ENCODE data around the gene PIGP.

Gene PIGP

DNA sequence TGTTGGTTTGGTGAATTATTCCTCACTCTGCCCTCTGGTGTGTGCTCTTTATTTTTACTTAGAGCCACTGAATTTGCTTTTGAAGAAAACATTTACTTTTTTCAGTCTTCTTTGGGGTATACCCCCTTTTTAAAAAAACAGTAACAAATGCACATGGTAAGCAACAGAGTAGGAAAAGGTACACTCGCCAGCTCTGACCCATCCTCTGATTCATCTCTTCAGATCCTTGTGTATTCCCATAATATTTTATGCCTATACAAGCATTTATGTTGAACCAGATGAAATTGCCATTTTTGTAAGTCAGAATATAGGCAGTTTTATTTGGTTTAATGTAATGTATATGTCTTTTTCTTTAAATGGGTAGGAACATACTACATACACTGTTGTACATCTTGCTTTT lies 28.5 kb upstream of the PIGP start:
- TF ChIP-seq Cebpa-rat (IDR thresholded peaks at IDR 0.05): no peak
- H3K9ac ChIP-seq: no peak overlapping the region
- H3K4me1 ChIP-seq: peaks cover 0 to 6% (median 0%) of the 10 kb centered on the region in 10 experiments; a peak in 1 of 20 replicates
- no peaks in the 10 kb centered on the region for H4K20me1 ChIP-seq
- H3K9me3 ChIP-seq (replicated peaks in 1 of 11): peaks cover under 1 to 28% (median 24%) of the 10 kb centered on the region in 11 experiments; a peak in 20 of 22 replicates
- H3K36me3 ChIP-seq: peaks cover 40 to 82% (median 61%) of the 10 kb centered on the region in 11 experiments
- no peak overlapping the region for H3K4me3 ChIP-seq
- no peaks in the 10 kb centered on the region for H3K27me3 ChIP-seq
- H3K27ac ChIP-seq: no peak overlapping the region
- H3K4me2 ChIP-seq: no peak overlapping the region

DNA sequence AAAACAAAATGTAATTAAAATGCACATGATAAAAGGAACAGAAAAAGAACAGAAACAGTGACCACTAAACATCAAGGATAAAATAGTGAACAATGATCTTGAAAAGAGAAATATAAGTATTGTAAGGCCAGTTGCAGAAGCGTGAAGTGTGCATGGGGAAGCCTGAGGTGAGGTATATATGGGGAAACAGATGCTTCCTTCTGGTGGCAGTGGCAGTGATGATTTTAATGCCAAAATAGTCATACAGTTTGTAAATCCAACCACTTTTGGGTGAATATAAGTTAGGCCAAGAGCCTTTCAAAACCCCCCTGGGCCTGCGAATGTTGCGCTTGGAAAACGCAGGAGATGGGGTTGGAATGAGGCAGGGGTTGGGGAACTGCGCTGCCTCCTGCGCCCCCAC lies 27.4 kb upstream of the PIGP start:
- peaks cover 50 to 82% (median 64%) of the 10 kb centered on the region in 11 experiments for H3K36me3 ChIP-seq

DNA sequence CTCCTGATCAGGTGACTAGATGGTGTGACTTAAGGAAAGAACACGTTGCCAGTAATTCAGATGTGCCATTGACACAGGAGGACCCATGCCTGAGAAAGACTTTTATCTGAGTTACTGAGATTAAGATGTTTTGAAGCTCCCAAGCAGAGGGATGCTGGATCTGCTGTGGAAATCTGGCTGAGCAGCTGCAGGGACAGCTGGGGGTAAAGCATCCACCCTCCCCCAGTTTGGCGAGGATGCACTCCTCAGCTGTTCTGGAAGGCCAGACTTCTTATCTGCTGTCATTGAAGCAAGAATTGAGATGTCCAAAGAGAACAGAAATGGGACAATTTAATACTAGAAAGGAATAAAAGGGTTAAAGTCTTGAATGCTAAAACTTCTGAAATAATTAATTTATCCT lies 25.9 kb upstream of the PIGP start:
- H3K4me1 ChIP-seq: peaks cover 0 to 6% (median 0%) of the 10 kb centered on the region in 10 experiments; a peak in 1 of 20 replicates
- H3K27ac ChIP-seq: no peak overlapping the region
- no peak overlapping the region for H3K4me2 ChIP-seq
- H3K4me3 ChIP-seq: no peak overlapping the region
- H3K9ac ChIP-seq: no peak overlapping the region
- no peaks in the 10 kb centered on the region for H4K20me1 ChIP-seq
- TF ChIP-seq Cebpa-rat (IDR thresholded peaks at IDR 0.05): no peak
- H3K36me3 ChIP-seq: peaks cover 56 to 83% (median 66%) of the 10 kb centered on the region in 11 experiments
- H3K27me3 ChIP-seq: no peaks in the 10 kb centered on the region
- H3K9me3 ChIP-seq (replicated peaks in 1 of 11): peaks cover 0 to 8% (median 2%) of the 10 kb centered on the region in 11 experiments; a peak in 8 of 22 replicates

More for the DNA sequence above, 27.4 kb upstream of the PIGP start:
- no peak overlapping the region for H3K4me3 ChIP-seq
- no peak overlapping the region for H3K4me2 ChIP-seq
- H3K9ac ChIP-seq: no peak overlapping the region
- peaks cover 0 to 18% (median 15%) of the 10 kb centered on the region in 11 experiments; a peak in 14 of 22 replicates for H3K9me3 ChIP-seq (replicated peaks in 1 of 11)
- H4K20me1 ChIP-seq: no peaks in the 10 kb centered on the region
- no peak overlapping the region for H3K27ac ChIP-seq
- H3K27me3 ChIP-seq: no peaks in the 10 kb centered on the region
- no peak for TF ChIP-seq Cebpa-rat (IDR thresholded peaks at IDR 0.05)
- peaks cover 0 to 6% (median 0%) of the 10 kb centered on the region in 10 experiments; a peak in 1 of 20 replicates for H3K4me1 ChIP-seq

DNA sequence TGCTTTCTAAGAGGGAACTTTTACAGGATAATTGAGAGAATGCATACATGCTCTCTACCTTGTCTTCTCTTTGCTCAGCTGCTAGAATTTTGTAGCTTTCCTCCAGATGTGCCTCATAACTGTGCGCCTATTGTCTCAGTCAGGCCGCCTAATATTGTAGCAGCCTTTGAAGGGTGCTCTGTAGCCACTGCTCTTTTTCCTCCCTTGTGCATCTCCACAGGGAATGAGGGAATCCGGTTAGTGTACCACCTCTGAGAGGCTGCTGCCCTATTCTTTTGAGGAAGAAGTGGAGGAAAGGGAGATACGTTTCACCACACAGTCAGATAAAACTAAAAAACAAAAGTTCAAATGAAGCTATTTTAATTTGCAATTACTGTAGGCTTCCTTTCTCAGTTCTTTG lies 22.9 kb upstream of the PIGP start:
- H3K9ac ChIP-seq: no peak overlapping the region
- peaks cover 61 to 99% (median 79%) of the 10 kb centered on the region in 11 experiments for H3K36me3 ChIP-seq
- H3K9me3 ChIP-seq (replicated peaks in 1 of 11): no peaks in the 10 kb centered on the region
- H3K4me2 ChIP-seq: no peak overlapping the region
- H3K4me1 ChIP-seq: peaks cover 0 to 6% (median 0%) of the 10 kb centered on the region in 10 experiments; a peak in 1 of 20 replicates
- 0 out of 22 replicates have a peak, but pooled peaks cover 0 to 3% (median 0%) of the 10 kb centered on the region in 11 experiments for H4K20me1 ChIP-seq
- no peak overlapping the region for H3K4me3 ChIP-seq
- no peak overlapping the region for H3K27ac ChIP-seq
- H3K27me3 ChIP-seq: no peaks in the 10 kb centered on the region
- TF ChIP-seq Cebpa-rat (IDR thresholded peaks at IDR 0.05): no peak

DNA sequence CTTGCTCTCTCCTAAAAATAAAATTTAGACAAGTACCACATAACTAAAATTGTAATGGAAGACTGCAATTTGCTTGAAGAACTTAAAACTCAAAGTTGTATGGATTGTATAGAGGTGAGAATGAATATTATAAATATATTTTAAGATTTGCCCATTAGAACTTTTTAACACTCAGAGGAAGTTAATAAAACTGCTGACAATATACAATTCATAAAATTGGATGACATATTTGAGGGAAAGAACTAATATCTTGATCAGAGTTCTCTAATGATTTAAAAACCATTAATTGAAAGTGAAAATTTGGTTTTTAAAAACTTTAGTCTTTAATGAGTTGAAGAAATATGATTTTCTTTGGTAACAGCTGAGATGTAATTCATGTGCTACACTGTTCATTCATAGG lies 21.1 kb upstream of the PIGP start:
- Histone ChIP-seq H3K9me3 (replicated peaks in 1 of 11) (no peaks in the 10 kb centered on the region), H4K20me1 (peaks cover 0 to 13% (median 0%) of the 10 kb centered on the region in 11 experiments; a peak in 5 of 22 replicates), H3K9ac (no peak overlapping the region), H3K27ac (no peak overlapping the region), H3K4me3 (no peak overlapping the region), H3K4me1 (no peaks in the 10 kb centered on the region), H3K27me3 (no peaks in the 10 kb centered on the region), H3K36me3 (peaks cover 62 to 99% (median 82%) of the 10 kb centered on the region in 11 experiments), H3K4me2 (no peak overlapping the region)
- no peak for TF ChIP-seq Cebpa-rat (IDR thresholded peaks at IDR 0.05)

DNA sequence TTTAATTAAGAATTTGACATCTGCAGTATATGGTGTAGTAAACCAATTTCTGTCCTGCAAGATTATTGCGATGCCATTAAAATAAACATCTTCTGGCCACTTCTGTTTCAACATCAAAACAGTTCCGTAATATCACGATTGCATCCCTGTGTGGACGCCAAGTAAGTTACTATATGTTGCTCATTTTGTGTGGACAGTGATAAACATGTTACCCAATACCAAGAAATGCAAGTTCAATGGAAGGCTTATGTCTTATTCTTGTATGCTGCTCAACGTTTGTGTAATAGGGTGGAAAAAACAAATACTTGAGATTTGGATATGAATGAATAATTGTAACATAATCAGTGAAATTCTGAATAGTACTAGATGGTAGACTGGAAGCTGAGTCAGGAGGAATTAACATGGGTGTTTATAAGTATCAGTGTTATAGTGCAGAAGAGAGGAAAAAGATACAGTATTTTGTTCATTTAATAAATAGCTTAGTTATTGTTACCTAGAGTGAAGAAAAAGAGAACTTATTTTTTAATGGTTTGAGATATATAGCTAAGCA lies 15.4 kb upstream of the PIGP start:
- Histone ChIP-seq H3K27ac (0 out of 22 replicates have a peak overlapping the region, but pooled peaks of 1 of the 11 experiments have one; percentile 69), H3K9ac (no peak overlapping the region), H3K36me3 (peaks cover 26 to 61% (median 48%) of the 10 kb centered on the region in 11 experiments), H3K4me3 (no peak overlapping the region), H3K4me2 (no peak overlapping the region), H4K20me1 (peaks cover 12 to 70% (median 43%) of the 10 kb centered on the region in 11 experiments; a peak in 18 of 22 replicates), H3K9me3 (replicated peaks in 1 of 11) (no peaks in the 10 kb centered on the region), H3K4me1 (peaks cover 4 to 13% (median 7%) of the 10 kb centered on the region in 10 experiments; a peak in 18 of 20 replicates), H3K27me3 (no peaks in the 10 kb centered on the region)
- TF ChIP-seq Cebpa-rat (IDR thresholded peaks at IDR 0.05): no peak

DNA sequence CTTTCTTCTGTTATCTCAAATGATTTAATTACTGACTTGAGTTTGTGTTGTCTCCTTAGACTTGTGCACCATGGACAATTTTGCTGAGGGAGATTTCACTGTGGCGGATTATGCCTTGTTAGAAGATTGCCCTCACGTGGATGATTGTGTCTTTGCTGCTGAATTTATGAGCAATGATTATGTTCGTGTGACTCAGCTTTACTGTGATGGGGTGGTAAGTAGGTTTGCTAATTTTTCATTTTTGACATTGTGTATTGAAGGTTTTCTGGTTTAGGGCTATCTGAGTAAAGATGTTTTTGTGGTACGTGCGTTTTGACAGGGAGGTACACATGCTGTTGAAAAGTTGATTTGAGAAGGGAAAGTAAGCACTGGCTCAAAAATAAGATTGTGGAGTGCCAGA lies 14.3 kb upstream of the PIGP start:
- no peak for TF ChIP-seq Cebpa-rat (IDR thresholded peaks at IDR 0.05)
- Histone ChIP-seq H3K9ac (peak overlapping the region in 1 of 11 experiments; percentile 27; a peak in 1 of 22 replicates), H3K4me2 (no peak overlapping the region), H3K27me3 (no peaks in the 10 kb centered on the region), H4K20me1 (peaks cover 12 to 81% (median 53%) of the 10 kb centered on the region in 11 experiments; a peak in 18 of 22 replicates), H3K4me3 (no peak overlapping the region), H3K27ac (peak overlapping the region in 5 of 11 experiments; percentile 12 to 69 (median 29); a peak in 7 of 22 replicates), H3K4me1 (peaks cover 7 to 23% (median 13%) of the 10 kb centered on the region in 10 experiments; a peak in 18 of 20 replicates), H3K36me3 (peaks cover 25 to 53% (median 43%) of the 10 kb centered on the region in 11 experiments), H3K9me3 (replicated peaks in 1 of 11) (peaks cover 0 to 3% (median 0%) of the 10 kb centered on the region in 11 experiments; a peak in 1 of 22 replicates)

DNA sequence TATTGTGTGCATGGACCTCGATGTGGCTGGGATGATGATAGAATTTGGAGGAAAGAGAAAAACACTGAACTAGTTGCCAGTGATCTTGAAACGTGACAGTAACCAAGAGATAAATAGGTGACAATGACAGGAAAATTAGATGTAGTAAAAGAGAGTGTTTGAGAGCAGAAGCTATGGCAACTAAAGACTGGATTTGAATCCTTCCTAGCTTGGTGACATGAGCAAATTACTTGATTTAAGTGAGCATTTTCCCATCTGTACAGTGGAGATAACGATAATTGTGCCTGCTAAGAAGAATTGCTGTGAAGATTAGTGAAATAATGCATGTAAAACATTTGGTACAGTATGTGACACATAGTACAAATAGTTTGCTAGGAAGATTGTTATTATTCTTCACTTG lies 12.9 kb upstream of the PIGP start:
- Histone ChIP-seq H3K27me3 (no peaks in the 10 kb centered on the region), H4K20me1 (peaks cover 12 to 81% (median 53%) of the 10 kb centered on the region in 11 experiments; a peak in 18 of 22 replicates), H3K36me3 (peaks cover 10 to 48% (median 31%) of the 10 kb centered on the region in 11 experiments; a peak in 21 of 22 replicates), H3K4me1 (peaks cover 7 to 30% (median 13%) of the 10 kb centered on the region in 10 experiments; a peak in 18 of 20 replicates), H3K27ac (peak overlapping the region in 1 of 11 experiments; percentile 13; a peak in 1 of 22 replicates), H3K9ac (no peak overlapping the region), H3K4me3 (no peak overlapping the region), H3K4me2 (no peak overlapping the region), H3K9me3 (replicated peaks in 1 of 11) (peaks cover 0 to 16% (median 8%) of the 10 kb centered on the region in 11 experiments; a peak in 11 of 22 replicates)
- TF ChIP-seq Cebpa-rat (IDR thresholded peaks at IDR 0.05): no peak

DNA sequence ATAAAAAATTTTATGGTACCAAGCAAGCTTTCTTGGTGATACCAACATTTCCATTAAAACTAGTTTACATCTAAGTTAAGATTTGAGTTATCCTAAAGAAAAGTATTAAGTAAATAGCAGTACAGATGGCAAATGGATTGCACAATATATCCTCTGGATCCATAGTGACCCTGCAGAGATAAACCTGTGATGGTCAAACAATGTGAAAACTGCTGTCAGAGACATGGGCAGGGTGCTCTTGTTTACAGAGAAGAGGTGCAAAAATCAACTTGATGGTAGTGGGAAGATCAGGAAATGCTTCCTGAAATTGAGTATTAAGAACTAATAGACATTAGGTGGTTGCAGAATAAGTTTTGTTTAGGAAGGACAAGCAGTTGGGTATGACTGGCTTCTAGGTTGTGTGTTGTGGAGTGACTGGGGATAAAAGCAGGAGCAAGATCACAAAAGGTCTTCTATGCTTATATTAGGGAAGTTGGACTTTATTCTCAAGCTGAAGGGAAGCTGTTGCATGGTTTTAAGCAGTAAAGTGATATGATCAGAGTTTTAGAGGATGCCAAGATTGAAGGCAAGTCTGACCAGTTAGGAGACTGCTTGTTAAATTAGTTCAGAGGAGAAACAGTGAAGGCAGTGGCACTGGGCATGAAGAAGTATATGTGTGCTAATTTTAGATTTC lies 10.1 kb upstream of the PIGP start:
- peak in 2 of 11 experiments; percentile 20 to 54; a peak in 3 of 22 replicates for TF ChIP-seq Cebpa-rat (IDR thresholded peaks at IDR 0.05)
- Histone ChIP-seq H3K36me3 (peaks cover 0 to 21% (median 7%) of the 10 kb centered on the region in 11 experiments; a peak in 14 of 22 replicates), H4K20me1 (peaks cover 12 to 71% (median 53%) of the 10 kb centered on the region in 11 experiments; a peak in 18 of 22 replicates), H3K27ac (peak overlapping the region in 4 of 11 experiments; percentile 3 to 36 (median 24); a peak in 6 of 22 replicates), H3K27me3 (no peaks in the 10 kb centered on the region), H3K4me2 (peak overlapping the region in 10 of 11 experiments; percentile 1 to 57 (median 39); a peak in 15 of 22 replicates), H3K4me3 (no peak overlapping the region), H3K9ac (no peak overlapping the region), H3K9me3 (replicated peaks in 1 of 11) (peaks cover 0 to 37% (median 21%) of the 10 kb centered on the region in 11 experiments; a peak in 15 of 22 replicates), H3K4me1 (peaks cover 7 to 47% (median 14%) of the 10 kb centered on the region in 10 experiments; a peak in 18 of 20 replicates)
